HG02981 (cell line): ENCODE data around the gene FIGNL1.

ENCODE experiments used
- ATAC-seq: cut with Tn5 transposase; IDR thresholded peaks from one replicate; pipeline ENCODE4 v1.9.1; 2021; ENCODE audit warnings: mild to moderate bottlenecking, moderate library complexity; ENCODE audit not compliant: unreplicated experiment

FIGNL1 gene

GRCh38 chr7:50397971-50398324 lies 52.2 kb downstream of the FIGNL1 start:
- ATAC-seq = no peak

DNA sequence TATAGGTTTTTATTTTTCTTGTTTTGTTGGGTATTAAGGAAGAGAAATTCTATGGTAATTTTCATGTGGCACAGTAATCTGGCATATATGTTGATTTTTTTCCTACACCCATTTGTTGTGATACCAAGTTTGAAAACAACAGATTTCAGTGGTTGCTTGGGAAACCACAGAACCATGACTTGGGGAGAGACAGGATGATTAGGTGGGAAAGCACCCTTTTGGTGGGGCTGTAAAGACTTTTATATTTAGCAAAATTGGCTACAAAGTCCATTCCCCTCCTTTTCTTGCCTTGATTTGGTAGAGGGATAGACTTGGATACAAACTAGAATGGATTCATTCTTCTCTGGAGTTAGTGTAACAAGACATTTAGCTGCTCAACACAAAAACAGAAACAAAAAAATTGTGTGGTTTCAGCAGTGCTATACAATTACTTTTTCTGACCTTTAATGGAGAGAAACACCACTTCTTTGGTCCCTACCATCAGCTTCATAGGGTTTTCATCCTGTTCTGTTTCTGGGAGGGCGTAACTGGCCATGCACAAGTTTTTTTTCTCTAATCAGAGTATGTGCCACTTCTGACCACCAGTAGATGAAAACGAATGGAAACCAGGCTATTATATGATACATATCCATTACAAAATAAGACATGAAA lies 52.7 kb downstream of the FIGNL1 start:
- peak; percentile 72 for ATAC-seq

GRCh38 chr7:50396856-50397255 lies 53.3 kb downstream of the FIGNL1 start:
- peak; percentile 15 for ATAC-seq

- no peak for ATAC-seq
Measured at GRCh38 chr7:50394315-50394714, 55.8 kb downstream of the FIGNL1 start.
